DMS153 treated with DMSO at 0.1 percent for 48 hours (cell line): ENCODE data around the gene BDKRB2.

Experiments used
- DNase-seq: peaks from one replicate; lab custom pipeline; 2025; ENCODE audit not compliant: unreplicated experiment; lab: John Stamatoyannopoulos, UW

Gene BDKRB2

GRCh38 chr14:96197969-96198368, 6.7 kb upstream of the BDKRB2 start:
- DNase-seq, result no peak

DNA sequence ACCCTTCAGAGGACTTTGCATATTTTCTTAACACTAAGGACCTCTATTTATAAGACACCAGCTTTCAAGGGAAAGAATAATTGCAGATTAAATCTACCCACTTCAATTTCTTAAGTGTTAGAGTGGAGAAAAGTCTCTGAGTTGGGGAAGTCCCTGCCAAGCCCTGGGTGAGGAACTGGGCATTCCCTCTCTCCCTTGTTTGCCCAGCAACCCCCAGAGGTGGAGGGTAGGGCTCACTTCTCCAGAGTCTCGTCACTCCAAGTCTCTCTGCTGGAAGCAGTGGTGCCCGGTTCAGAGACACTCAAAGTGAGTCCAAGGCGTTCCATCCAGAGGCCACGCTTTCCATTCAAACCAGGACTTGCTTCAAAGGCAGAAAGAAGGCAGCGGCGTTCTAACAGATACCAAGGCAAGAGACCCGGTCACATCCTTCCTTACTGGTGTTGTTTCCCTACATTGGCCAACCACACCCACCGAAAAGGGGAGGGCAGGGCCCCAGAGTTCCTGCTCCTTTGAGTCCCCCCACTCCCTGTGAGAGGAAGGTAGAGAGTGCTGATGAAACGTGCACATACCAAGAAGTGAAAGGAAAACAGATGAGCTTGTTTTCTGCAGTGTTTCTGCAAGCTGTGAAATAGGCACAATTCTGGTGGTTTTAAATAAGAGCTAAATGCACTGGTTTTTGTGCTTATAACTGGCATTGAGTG, 6.1 kb upstream of the BDKRB2 start:
- DNase-seq, result no peak

GRCh38 chr14:96201157-96201556, 3.5 kb upstream of the BDKRB2 start:
- DNase-seq, result no peak

GRCh38 chr14:96201965-96202364, 2.7 kb upstream of the BDKRB2 start:
- no peak for DNase-seq

DNA sequence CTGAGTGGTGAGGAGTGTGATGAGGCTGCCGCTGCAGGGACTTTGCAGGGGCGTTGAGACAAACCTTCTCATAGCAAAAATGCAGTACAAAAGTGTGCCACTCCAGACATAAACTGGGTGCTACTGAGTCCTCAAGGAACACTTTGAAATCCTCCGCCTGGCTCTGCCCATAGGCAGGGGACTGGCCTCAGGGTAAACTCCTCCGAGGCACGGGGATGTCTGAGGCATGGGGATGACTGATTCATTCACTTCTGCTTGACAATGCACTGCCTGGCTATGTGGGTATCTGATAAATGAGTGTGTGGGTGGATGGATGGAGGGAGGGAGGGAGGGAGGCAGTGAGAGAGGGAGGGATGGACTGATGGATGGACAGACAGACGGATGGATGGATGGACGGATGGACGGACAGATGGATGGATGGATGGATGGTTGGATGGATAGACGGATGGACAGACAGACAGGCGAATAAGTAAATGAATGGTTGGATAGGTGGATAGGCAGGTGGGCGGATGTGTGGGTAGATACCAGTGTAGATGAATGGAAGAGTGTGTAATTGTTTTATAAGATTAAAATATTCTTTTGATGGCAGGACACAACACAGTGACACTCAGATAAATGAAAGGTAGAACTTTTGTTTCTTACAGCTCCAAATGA, 2.1 kb upstream of the BDKRB2 start:
- no peak for DNase-seq

GRCh38 chr14:96203116-96203515, 1.5 kb upstream of the BDKRB2 start:
- no peak for DNase-seq

DNA sequence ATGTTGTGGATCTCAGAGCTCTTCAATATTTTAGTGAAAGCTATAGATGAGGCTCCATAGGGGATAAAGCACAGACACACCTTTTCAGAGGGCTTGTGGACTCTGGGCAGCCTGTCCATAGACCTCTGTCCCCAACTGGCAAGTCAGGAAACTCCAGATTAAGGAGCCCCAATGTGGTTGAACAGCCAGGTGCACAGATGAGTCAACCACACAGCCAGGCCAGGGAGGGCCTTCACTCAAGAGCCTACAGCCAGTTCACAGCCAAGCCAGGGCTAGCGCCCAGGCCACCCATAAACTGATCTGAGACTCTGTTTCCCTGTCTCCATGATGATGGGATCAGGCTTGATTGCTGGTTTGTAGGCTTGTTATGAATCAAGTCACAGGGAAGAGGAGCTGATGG, 1.0 kb upstream of the BDKRB2 start:
- no peak for DNase-seq

GRCh38 chr14:96205059-96205977, 679 bp downstream of the BDKRB2 start:
- DNase-seq, result no peak

GRCh38 chr14:96205978-96206360, 1.3 kb downstream of the BDKRB2 start:
- no peak for DNase-seq

- no peak for DNase-seq
Observed at GRCh38 chr14:96206461-96206860, 1.8 kb downstream of the BDKRB2 start.

DNA sequence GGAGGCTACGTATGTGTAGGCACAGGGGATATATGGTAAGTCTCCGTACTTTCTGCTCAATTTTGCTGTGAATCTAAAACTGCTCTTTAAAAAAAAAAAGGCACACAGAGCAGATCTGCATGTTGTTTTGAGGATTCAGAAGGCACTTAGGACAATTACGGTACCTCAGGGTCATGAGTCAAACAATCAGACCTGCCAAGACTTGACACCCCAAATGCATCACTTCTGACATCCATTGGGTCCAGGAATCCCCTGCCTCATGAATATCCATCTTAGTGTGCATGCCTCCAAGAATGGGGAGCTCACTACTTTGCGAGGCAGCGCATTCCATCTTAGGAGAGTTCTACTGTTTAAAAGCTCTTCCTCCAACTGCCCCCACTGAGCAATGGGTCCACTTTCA, 3.0 kb downstream of the BDKRB2 start:
- no peak for DNase-seq

DNA sequence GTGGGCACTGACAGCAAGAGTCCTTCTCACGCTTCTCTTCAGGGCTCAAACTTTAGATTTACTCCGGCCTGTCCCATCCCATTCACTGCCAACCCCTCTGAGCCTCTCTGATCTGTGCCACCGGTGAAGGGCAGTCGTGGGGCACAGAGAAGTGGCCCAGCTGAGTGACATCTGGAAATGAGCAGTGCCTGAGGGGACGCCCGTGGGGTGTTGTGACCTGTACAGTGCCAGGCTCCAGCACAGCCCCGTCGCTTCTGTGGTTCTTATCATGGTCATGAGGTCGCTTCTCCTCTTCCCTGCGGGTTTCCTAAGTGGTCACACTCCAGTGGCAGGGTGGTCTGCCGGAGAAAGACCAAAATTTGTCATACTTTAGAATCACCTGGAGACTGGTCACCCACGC, 4.1 kb downstream of the BDKRB2 start:
- no peak for DNase-seq

DNA sequence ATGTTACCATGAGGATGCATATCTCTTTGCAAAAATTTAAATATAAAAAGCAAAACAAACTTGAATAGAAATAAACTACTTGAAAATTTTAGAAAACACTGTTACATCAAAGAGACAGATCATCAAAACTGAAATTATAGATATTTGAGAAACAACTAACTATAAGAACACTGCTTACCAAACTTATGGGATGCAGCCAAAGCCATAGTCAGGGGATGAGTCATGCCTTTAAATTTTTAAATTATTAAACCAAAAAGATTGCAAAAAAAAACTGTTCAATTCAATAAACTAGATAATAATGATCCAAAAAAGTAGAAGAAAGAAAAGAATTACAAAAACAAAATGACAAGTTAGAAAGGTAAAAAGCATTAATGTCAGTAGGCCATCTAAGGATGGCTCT, 7.5 kb downstream of the BDKRB2 start:
- no peak for DNase-seq

DNA sequence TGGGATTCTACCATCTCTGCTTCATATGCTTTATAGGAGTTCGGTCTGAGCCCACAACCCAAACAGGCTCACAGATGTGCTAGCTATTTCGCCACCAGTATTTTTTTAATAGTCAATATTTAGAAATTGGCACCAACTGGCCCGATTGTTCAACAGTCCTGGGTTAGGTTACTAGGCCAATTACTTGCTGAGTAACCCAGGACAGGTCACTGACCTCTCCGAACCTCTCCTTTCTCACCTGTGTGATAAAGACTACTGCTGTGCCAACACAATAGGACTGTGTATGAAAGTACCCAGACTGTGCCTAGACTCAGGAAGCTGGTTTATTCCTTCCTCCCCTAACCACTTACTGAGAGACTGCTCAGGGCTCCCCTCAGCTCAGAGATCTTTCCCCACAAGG, 8.3 kb downstream of the BDKRB2 start:
- no peak for DNase-seq

DNA sequence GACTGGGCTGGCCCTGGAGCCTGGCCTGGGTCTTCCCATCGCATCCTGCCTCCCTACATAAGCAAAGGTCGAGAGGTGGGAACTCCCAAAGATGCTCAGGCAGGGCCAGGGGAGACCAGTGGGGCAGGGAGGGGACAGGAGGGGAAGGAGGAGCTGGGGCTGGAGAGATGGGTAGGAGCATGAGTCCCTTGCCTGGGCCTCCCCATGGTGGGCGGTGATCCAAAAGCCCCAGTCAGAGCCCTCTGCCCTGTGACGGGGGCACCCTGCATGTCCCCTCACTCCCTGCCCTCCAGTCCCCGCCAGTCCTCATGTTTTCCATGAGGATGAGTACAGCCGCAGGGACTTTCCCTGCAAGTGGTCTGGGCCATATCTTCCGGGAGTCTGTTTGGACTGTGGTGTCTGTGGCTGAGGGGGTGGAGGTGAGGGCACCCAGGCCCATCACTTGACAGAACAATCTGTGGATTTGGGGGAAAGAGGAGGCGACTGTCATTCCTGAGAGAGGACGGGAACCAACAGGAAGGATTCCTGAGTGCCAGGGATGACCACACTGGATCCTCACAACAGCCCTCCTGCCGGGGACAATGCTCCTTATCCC, 9.3 kb downstream of the BDKRB2 start:
- DNase-seq, result no peak

DNA sequence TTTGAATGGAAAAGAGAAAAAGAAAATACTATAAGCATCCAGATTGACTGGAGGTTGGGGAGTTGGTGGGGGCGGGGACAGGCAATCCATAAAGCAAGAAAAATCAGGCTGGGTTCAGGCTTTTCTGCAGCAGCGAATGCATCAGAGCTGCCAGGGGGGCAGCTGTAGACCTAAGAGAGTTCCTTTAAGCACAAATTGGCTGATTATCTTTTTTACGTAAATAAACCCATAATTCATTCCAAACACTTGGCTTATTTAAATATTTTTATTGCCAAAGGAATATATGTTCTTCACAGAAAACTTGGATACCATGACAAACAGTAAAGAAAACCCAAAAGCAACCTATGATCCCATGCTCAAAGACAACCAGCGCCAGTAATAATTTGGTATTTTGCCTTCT, 10.2 kb downstream of the BDKRB2 start:
- no peak for DNase-seq

- DNase-seq, result no peak
Observed at GRCh38 chr14:96215452-96216244, 11.0 kb downstream of the BDKRB2 start.

DNA sequence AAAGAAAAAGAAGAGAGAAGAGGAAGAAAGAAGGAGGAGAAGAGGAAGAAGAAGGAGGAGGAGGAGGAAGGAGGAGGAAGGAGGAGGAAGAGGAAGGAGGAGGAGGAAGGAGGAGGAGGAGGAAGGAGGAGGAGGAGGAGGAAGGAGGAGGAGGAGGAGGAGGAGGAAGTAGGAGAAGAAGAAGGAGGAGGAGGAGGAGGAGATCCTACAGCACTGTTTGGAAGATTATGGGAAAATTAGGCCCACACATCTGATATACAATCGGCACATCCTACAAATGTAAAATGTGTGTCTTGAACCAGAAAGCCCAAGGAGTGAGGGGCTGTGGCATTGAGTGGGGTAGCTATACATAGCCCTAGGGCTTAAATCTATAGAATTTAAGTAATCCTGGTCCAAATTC, 12.0 kb downstream of the BDKRB2 start:
- no peak for DNase-seq

DNA sequence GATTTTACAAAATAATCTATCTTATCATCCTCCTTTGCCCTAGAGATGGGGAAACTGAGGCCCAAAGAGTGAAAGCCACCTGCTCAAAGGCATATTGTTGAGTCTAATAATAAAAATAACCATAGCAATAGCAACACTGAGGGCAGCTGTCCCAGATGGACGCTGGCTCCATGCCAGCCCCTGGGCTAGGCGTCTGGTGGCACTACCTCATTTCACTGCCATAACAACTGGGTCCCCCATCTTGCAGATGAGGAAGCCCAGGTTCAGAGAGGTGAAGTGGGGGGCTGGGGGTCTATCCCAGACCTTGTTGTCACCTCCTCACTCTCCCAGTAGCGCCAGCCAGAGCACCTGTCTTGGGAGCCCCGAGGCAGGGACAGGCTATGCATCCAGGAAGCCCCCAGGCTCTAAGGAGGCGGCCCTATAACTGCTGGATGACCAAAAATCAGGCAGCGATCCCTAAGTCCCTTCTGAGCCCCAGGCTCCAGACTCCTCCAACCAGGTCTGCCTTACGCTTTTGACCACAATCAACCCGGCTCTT, 12.8 kb downstream of the BDKRB2 start:
- no peak for DNase-seq

- peak; percentile 41 for DNase-seq
Observed at GRCh38 chr14:96221109-96221650, 16.5 kb downstream of the BDKRB2 start.
